ENCODE results near the gene MBOAT2. TPM values are rescaled to one million over a fixed set of nuclear protein-coding genes. Genes with fewer than 3 reads are reported as not detected.
"Not testable (repeated sequence)": the region's sequence is repeated elsewhere in the genome, so short reads cannot be mapped to it uniquely, and the experiment has no call there.

Gene MBOAT2
- total RNA-seq, 1 experiment from 2014 or later = 30.7 TPM

DNA sequence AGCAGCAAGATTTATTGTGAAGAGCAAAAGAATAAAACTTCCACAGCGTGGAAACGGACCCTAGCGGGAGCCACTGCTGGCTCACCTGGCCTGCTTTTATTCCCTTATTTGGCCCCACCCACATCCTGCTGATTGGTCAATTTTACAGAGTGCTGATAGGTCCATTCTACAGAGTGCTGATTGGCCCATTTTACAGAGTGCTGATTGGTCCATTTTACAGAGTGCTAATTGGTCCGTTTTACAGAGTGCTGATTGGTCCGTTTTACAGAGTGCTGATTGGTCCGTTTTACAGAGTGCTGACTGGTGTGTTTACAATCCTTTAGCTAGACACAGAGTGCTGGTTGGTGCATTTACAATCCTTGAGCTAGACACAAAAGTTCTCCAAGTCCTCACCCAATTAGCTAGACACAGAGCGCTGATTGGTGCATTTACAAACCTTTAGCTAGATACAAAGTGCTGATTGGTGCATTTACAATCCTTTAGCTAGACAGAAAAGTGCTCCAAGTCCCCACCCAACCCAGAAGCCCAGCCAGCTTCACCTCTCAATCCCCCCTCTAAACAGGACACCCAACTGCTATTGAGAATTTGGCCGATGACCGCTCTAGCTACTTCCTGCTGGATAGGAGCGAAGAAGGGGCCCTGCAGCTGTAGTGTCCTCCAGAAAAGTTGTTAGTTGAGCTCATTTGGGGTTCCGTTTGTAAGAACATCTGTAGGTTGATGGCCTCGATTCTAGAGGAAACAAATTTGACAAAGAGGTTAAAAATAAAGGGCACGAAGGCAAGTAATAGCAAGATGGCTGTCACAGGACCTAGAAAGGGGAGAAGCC is 108.2 kb downstream of the MBOAT2 start:
- H3K9me3 ChIP-seq (ENCODE audit: low read length); H3K27ac ChIP-seq (ENCODE audit: low read length); H3K79me2 ChIP-seq (ENCODE audit: low read length); H2AFZ ChIP-seq (ENCODE audit: low read length); H3K9ac ChIP-seq (ENCODE audit: low read length); H3K36me3 ChIP-seq (ENCODE audit: low read depth, low read length); H3K27me3 ChIP-seq (ENCODE audit: low read length); ATAC-seq; intact Hi-C loops (cut with micrococcal nuclease); H3K4me3 ChIP-seq (ENCODE audit: low read length); DNase-seq; H3K9me2 ChIP-seq (replicated peaks; ENCODE audit: low read length); H3F3A ChIP-seq (ENCODE audit: low read length, unreplicated experiment); H4K20me1 ChIP-seq (ENCODE audit: low read length); POLR2A ChIA-PET (ENCODE audit: unreplicated experiment); CTCF ChIA-PET; H3K4me2 ChIP-seq (ENCODE audit: low read length); BruUV-seq (replicated peaks); H3K4me1 ChIP-seq (ENCODE audit: insufficient read depth, low read length): not testable (repeated sequence)

DNA sequence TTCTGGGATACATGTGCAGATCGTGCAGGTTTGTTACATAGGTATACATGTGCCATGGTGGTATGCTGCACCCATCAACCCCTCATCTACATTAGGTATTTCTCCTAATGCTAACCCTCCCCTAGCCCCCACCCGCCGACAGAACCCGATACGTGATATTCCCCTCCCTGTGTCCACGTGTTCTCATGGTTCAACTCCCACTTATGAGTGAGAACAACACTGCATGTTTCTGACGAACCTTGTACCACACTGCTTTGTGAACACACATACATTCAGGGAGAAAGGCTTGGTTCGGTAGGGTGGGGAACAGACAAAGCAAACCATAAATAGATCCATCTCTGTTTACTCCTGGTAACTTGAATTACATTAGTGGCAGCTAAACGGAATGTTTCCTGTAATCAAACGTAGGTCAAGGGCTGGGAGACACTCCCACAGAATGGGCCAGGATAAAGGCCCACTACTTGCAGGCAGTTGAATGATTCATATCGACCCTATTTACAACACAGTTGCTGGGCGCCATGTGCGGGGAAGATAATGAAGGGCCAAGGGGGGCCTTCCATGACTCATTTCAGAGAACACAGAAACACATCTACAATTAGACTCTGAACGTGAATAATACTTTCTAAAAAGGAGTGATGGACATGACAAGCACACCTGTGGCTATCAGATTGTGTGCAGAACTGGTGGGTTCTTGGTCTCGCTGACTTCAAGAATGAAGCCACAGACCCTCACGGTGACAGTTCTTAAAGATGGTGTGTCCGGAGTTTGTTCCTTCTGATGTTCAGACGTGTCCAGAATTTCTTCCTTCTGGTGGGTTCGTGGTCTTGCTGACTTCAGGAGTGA is 109.3 kb downstream of the MBOAT2 start:
- no TSS peak for BruUV-seq (replicated peaks)
- Histone ChIP-seq H4K20me1 (ENCODE audit: low read length) (no peaks in the 10 kb centered on the region), H3K9ac (ENCODE audit: low read length) (no peak overlapping the region), H3K4me3 (ENCODE audit: low read length) (no peak overlapping the region), H3K79me2 (ENCODE audit: low read length) (no peaks in the 10 kb centered on the region), H3K9me3 (ENCODE audit: low read length) (no peaks in the 10 kb centered on the region), H3K4me2 (ENCODE audit: low read length) (no peak overlapping the region), H3F3A (ENCODE audit: low read length, unreplicated experiment) (no peaks in the 10 kb centered on the region), H3K9me2 (replicated peaks; ENCODE audit: low read length) (no peaks in the 10 kb centered on the region), H3K27me3 (ENCODE audit: low read length) (no peaks in the 10 kb centered on the region), H3K27ac (ENCODE audit: low read length) (no peak overlapping the region), H3K36me3 (ENCODE audit: low read depth, low read length) (peaks cover 9% of the 10 kb centered on the region), H3K4me1 (ENCODE audit: insufficient read depth, low read length) (no peaks in the 10 kb centered on the region), H2AFZ (ENCODE audit: low read length) (no peak overlapping the region)
- DNase-seq (no peak), ATAC-seq (no peak)
- ChIA-PET POLR2A (ENCODE audit: unreplicated experiment) (no interaction called here), CTCF (no interaction called here)
- TF ChIP-seq, protein P1, sequence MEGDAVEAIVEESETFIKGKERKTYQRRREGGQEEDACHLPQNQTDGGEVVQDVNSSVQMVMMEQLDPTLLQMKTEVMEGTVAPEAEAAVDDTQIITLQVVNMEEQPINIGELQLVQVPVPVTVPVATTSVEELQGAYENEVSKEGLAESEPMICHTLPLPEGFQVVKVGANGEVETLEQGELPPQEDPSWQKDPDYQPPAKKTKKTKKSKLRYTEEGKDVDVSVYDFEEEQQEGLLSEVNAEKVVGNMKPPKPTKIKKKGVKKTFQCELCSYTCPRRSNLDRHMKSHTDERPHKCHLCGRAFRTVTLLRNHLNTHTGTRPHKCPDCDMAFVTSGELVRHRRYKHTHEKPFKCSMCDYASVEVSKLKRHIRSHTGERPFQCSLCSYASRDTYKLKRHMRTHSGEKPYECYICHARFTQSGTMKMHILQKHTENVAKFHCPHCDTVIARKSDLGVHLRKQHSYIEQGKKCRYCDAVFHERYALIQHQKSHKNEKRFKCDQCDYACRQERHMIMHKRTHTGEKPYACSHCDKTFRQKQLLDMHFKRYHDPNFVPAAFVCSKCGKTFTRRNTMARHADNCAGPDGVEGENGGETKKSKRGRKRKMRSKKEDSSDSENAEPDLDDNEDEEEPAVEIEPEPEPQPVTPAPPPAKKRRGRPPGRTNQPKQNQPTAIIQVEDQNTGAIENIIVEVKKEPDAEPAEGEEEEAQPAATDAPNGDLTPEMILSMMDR (conservative IDR thresholded peaks at IDR 0.05; ENCODE audit: low read depth, low read length) = no peak
- TF ChIP-seq EZH2 (IDR thresholded peaks at IDR 0.05; ENCODE audit: low read length, unreplicated experiment) (no peak), EZH2phosphoT487 (IDR thresholded peaks at IDR 0.05; ENCODE audit: borderline replicate concordance, low read length) (no peak)
- intact Hi-C loops (cut with micrococcal nuclease) = loop anchor here (5.0 kb wide), 1 partner anchor 108 kb away; the partner anchor contains the start of gene MBOAT2

DNA sequence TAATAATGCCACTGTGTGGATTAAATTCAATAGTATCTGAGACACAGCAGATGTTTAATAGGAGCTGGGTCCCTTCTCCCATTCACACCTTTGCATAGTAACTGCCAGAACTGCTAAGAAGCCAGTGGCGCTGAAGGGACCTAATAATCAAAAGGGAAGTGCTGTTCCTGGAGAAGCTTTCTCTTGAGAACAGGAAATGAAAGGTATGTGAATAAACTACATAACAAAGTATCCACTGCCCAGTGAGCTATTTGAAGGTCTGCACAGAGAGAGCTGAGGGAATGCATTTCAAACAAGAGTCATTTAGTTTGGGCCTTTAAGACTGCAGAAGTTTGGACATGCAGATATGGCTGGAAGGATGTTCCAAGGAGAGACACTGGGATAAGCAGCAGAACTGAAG is 110.0 kb downstream of the MBOAT2 start:
- Histone ChIP-seq H3K27ac (ENCODE audit: low read length) (no peak overlapping the region), H2AFZ (ENCODE audit: low read length) (no peak overlapping the region), H3K79me2 (ENCODE audit: low read length) (no peaks in the 10 kb centered on the region), H3K27me3 (ENCODE audit: low read length) (no peaks in the 10 kb centered on the region), H4K20me1 (ENCODE audit: low read length) (no peaks in the 10 kb centered on the region), H3K4me3 (ENCODE audit: low read length) (no peak overlapping the region), H3K36me3 (ENCODE audit: low read depth, low read length) (peaks cover 9% of the 10 kb centered on the region), H3K4me1 (ENCODE audit: insufficient read depth, low read length) (no peaks in the 10 kb centered on the region), H3F3A (ENCODE audit: low read length, unreplicated experiment) (no peaks in the 10 kb centered on the region), H3K4me2 (ENCODE audit: low read length) (no peak overlapping the region), H3K9me2 (replicated peaks; ENCODE audit: low read length) (no peaks in the 10 kb centered on the region), H3K9ac (ENCODE audit: low read length) (no peak overlapping the region), H3K9me3 (ENCODE audit: low read length) (no peaks in the 10 kb centered on the region)
- intact Hi-C loops (cut with micrococcal nuclease) = loop anchor here (5.0 kb wide), 1 partner anchor 109 kb away; the partner anchor contains the start of gene MBOAT2
- no peak for TF ChIP-seq EZH2 (IDR thresholded peaks at IDR 0.05; ENCODE audit: low read length, unreplicated experiment)
- TF ChIP-seq EZH2phosphoT487 (IDR thresholded peaks at IDR 0.05; ENCODE audit: borderline replicate concordance, low read length) = no peak
- TF ChIP-seq, protein P1 (conservative IDR thresholded peaks at IDR 0.05; ENCODE audit: low read depth, low read length) = no peak
- no peak for ATAC-seq
- no peak for DNase-seq
- ChIA-PET POLR2A (ENCODE audit: unreplicated experiment) (no interaction called here), CTCF (no interaction called here)
- BruUV-seq (replicated peaks) = no TSS peak
